Measurements from ENCODE around the gene TSPEAR. TPM values are rescaled to one million over a fixed set of nuclear protein-coding genes. Genes with fewer than 3 reads are reported as not detected.
"Not testable (repeated sequence)": the region's sequence is repeated elsewhere in the genome, so short reads cannot be mapped to it uniquely, and the experiment has no call there.

The TSPEAR gene
- total RNA-seq, 1 donor from 2014 or later: 0.15 TPM

DNA sequence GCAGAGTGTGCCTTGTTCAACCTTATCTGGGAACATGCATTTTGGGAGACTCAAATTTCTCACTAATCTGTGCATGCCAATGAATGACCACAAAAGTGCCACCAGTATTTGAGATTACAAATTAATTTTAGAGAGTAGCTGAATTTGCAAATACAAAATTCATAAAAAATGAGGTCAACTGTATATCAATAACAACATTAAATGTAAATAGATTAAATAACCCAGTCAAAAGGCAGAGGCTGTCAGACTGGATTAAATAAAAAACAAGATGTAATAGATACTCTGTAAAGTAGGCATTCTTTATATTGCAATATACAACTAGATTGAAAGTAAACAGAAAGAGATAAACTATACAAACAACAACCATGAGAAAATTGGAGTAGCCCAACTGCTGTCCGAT is 147.3 kb downstream of the TSPEAR start:
- TF ChIP-seq, protein P1, sequence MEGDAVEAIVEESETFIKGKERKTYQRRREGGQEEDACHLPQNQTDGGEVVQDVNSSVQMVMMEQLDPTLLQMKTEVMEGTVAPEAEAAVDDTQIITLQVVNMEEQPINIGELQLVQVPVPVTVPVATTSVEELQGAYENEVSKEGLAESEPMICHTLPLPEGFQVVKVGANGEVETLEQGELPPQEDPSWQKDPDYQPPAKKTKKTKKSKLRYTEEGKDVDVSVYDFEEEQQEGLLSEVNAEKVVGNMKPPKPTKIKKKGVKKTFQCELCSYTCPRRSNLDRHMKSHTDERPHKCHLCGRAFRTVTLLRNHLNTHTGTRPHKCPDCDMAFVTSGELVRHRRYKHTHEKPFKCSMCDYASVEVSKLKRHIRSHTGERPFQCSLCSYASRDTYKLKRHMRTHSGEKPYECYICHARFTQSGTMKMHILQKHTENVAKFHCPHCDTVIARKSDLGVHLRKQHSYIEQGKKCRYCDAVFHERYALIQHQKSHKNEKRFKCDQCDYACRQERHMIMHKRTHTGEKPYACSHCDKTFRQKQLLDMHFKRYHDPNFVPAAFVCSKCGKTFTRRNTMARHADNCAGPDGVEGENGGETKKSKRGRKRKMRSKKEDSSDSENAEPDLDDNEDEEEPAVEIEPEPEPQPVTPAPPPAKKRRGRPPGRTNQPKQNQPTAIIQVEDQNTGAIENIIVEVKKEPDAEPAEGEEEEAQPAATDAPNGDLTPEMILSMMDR (IDR thresholded peaks at IDR 0.05): no peak
- no peak overlapping the region for H3K4me3 Mint-ChIP-seq (ENCODE audit: unreplicated experiment)
- H3K4me1 Mint-ChIP-seq (ENCODE audit: low read depth): no peaks in the 10 kb centered on the region
- DNase-seq (ENCODE audit: low spot score): no peak
- H3K9me3 Mint-ChIP-seq (ENCODE audit: low read depth): peaks cover 30% of the 10 kb centered on the region
- H3K27me3 Mint-ChIP-seq (ENCODE audit: low read depth): peaks cover 43% of the 10 kb centered on the region
- H3K27ac Mint-ChIP-seq (ENCODE audit: unreplicated experiment): no peak overlapping the region
- peaks cover 11% of the 10 kb centered on the region for H3K36me3 Mint-ChIP-seq (ENCODE audit: low read depth)

DNA sequence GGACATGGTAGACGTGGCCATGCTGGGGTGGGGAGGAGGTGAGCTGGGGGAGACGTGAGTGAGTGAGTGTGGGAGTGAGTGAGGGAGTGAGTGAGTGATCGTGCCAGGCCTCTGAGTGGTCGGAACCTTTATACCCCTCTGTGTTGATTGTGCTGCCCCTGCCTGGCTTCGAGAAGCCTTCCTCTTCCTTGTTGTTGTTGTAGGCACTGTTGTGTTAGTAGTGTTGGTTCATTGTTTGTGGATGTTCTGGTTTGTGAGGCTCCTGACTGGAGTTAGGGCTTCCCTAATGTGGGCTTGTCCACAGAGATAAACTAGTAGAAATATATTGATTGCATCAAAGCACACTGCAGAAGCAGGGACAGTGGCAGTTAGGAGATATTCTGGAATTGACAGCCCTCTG is 152.7 kb downstream of the TSPEAR start, which contains the start of gene KRTAP10-3:
Gene KRTAP10-3 (minus strand): TSS at position 101 of the 400 bp plus-strand sequence. CDS start 80 bp downstream, at position 21.
- H3K27me3 Mint-ChIP-seq (ENCODE audit: low read depth): peaks cover 44% of the 10 kb centered on the region
- no peak for DNase-seq (ENCODE audit: low spot score)
- H3K4me3 Mint-ChIP-seq (ENCODE audit: unreplicated experiment): no peak within 1 kb of the TSS
- no peaks in the 10 kb centered on the region for H3K4me1 Mint-ChIP-seq (ENCODE audit: low read depth)
- peaks cover 25% of the 10 kb centered on the region for H3K9me3 Mint-ChIP-seq (ENCODE audit: low read depth)
- peaks cover 11% of the 10 kb centered on the region for H3K36me3 Mint-ChIP-seq (ENCODE audit: low read depth)
- H3K27ac Mint-ChIP-seq (ENCODE audit: unreplicated experiment): no peak within 1 kb of the TSS
- TF ChIP-seq, protein P1 (IDR thresholded peaks at IDR 0.05): no peak

DNA sequence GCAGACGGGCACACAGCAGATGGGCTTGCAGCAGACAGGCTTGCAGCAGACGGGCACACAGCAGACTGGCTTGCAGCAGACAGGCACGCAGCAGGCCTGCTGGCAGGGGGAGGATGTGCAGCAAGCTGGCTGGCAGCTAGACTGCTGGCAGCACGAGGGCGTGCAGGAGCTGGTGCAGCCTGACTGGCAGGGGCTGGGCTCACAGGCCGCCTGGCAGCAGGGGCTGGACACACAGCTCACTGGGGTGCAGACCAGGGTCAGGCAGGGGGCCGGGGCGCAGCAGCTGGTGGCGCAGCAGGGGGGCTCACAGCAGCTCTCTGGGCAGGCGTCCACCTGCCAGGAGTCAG is 153.1 kb downstream of the TSPEAR start:
- peaks cover 44% of the 10 kb centered on the region for H3K27me3 Mint-ChIP-seq (ENCODE audit: low read depth)
- peaks cover 24% of the 10 kb centered on the region for H3K9me3 Mint-ChIP-seq (ENCODE audit: low read depth)
- not testable (repeated sequence) for H3K4me1 Mint-ChIP-seq (ENCODE audit: low read depth); DNase-seq (ENCODE audit: low spot score); H3K4me3 Mint-ChIP-seq (ENCODE audit: unreplicated experiment); H3K27ac Mint-ChIP-seq (ENCODE audit: unreplicated experiment)
- peaks cover 11% of the 10 kb centered on the region for H3K36me3 Mint-ChIP-seq (ENCODE audit: low read depth)

DNA sequence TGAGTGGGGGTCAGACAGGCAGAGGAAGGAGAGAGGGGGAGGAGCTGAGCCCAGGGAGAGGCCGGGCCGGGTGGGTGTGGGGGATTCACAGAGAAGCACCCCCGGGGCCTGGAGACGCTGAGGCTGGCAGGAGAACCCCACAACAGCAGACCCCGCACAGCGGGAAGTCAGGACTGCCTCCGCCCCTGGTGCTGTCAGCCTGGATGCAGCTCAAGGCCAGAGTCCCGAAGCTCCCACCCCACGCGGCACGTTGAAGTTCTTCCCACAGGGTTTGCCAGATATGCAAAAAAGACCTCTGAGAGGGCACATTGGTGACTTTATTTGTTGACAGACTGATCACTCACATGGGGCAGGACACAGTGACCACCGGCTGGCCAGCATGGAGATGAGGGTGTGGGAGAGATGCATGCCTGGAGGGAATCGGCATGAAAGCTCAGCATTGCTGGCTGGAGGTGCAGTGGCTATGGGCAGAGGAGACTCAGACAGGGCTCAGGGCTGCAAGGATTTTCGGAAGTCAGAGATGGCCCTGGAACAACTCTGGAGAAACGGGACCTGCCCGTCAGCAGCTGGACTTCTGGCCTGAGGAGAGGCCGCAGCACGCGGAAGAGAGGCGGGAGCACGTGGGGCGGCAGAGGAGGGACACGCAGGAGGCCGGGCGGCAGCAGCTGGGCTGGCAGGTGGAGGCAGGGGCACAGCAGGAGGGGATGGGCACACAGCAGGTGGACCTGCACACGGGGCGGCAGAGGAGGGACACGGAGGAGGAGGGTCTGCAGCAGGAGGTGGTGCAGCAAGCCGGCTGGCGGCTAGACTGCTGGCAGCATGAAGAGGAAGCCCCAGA is 153.7 kb downstream of the TSPEAR start:
- Mint-ChIP-seq H3K4me3 (ENCODE audit: unreplicated experiment) (no peak overlapping the region), H3K27ac (ENCODE audit: unreplicated experiment) (no peak overlapping the region), H3K27me3 (ENCODE audit: low read depth) (peaks cover 42% of the 10 kb centered on the region), H3K4me1 (ENCODE audit: low read depth) (no peaks in the 10 kb centered on the region), H3K36me3 (ENCODE audit: low read depth) (peaks cover 11% of the 10 kb centered on the region), H3K9me3 (ENCODE audit: low read depth) (peaks cover 19% of the 10 kb centered on the region)
- TF ChIP-seq, protein P1 (IDR thresholded peaks at IDR 0.05): no peak
- no peak for DNase-seq (ENCODE audit: low spot score)

DNA sequence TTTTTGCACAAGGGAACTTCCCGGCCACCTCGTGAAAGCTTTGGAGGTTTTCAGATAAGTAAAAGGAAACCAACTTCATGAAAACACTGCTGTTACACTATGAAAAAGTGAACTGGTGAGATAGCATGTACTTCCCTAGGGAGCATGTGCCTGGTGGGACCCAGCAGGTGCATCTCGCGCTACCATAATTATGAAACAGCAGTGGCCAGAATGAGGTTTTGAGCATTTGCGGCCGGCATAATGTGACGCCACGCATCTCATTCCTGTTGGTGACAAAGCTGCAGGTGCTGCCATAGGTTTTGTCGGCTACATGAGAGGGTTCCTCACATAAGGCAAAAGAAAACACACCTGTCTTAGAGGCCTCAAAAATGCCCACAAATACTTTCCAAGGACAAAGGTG is 154.5 kb downstream of the TSPEAR start:
- peaks cover 7% of the 10 kb centered on the region for H3K36me3 Mint-ChIP-seq (ENCODE audit: low read depth)
- no peak for DNase-seq (ENCODE audit: low spot score)
- TF ChIP-seq, protein P1 (IDR thresholded peaks at IDR 0.05): no peak
- H3K27ac Mint-ChIP-seq (ENCODE audit: unreplicated experiment): no peak overlapping the region
- no peak overlapping the region for H3K4me3 Mint-ChIP-seq (ENCODE audit: unreplicated experiment)
- H3K27me3 Mint-ChIP-seq (ENCODE audit: low read depth): peaks cover 34% of the 10 kb centered on the region
- peaks cover 12% of the 10 kb centered on the region for H3K9me3 Mint-ChIP-seq (ENCODE audit: low read depth)
- H3K4me1 Mint-ChIP-seq (ENCODE audit: low read depth): no peaks in the 10 kb centered on the region

All from chondrocyte (in vitro differentiated cells).